NCI-H187 (cell line): ENCODE measurements around the gene KRT4.
"Not testable (repeated sequence)": the region's sequence is repeated elsewhere in the genome, so short reads cannot be mapped to it uniquely, and the experiment has no call there.

Source experiments
- DNase-seq, 2 experiments: peaks; one replicate each; lab custom pipeline; 2025; lab: John Stamatoyannopoulos, UW

The KRT4 gene

GRCh38 chr12:52813885-52814709 is at the start of gene KRT4:
Gene KRT4 (minus strand): TSS chr12:52814116. CDS start chr12:52814058, 58 bp downstream.
- DNase-seq = no peak

GRCh38 chr12:52862023-52862422 is 48.1 kb upstream of the KRT4 start:
- DNase-seq = no peak

GRCh38 chr12:52861511-52861910 is 47.6 kb upstream of the KRT4 start:
- DNase-seq = no peak

GRCh38 chr12:52860102-52860823 is 46.3 kb upstream of the KRT4 start:
- DNase-seq = no peak

GRCh38 chr12:52857500-52857899 is 43.6 kb upstream of the KRT4 start:
- no peak for DNase-seq

- no peak for DNase-seq
These were observed 42.9 kb upstream of the KRT4 start for GRCh38 chr12:52856787-52857186.

GRCh38 chr12:52856077-52856476 is 42.2 kb upstream of the KRT4 start:
- not testable (repeated sequence) for DNase-seq

- no peak for DNase-seq
These were observed 37.9 kb upstream of the KRT4 start for GRCh38 chr12:52851787-52852186.

- no peak for DNase-seq
These were observed 36.8 kb upstream of the KRT4 start for GRCh38 chr12:52850681-52851080.

GRCh38 chr12:52849511-52849910 is 35.6 kb upstream of the KRT4 start:
- DNase-seq = no peak

GRCh38 chr12:52848661-52849255 is 34.8 kb upstream of the KRT4 start, which contains the start of gene KRT78:
Gene KRT78 (minus strand): TSS chr12:52848994. CDS start chr12:52848930, 64 bp downstream.
- DNase-seq = no peak

- no peak for DNase-seq
These were observed 33.6 kb upstream of the KRT4 start for GRCh38 chr12:52847335-52848102.

- DNase-seq = no peak
These were observed 32.5 kb upstream of the KRT4 start for GRCh38 chr12:52846356-52846970.

GRCh38 chr12:52845946-52846345 is 32.0 kb upstream of the KRT4 start:
- DNase-seq = no peak

GRCh38 chr12:52844386-52844785 is 30.5 kb upstream of the KRT4 start:
- DNase-seq = no peak

- DNase-seq = no peak
These were observed 25.7 kb upstream of the KRT4 start for GRCh38 chr12:52839436-52840105.

GRCh38 chr12:52838609-52839435 is 24.9 kb upstream of the KRT4 start:
- no peak for DNase-seq

GRCh38 chr12:52837781-52838608 is 24.1 kb upstream of the KRT4 start:
- DNase-seq = no peak

- no peak for DNase-seq
These were observed 23.5 kb upstream of the KRT4 start for GRCh38 chr12:52837413-52837741.
